GM21390 (cell line): Measurements from ENCODE around the gene AADACL2.

ENCODE experiments used
- ATAC-seq: cut with Tn5 transposase; IDR thresholded peaks from one replicate; pipeline ENCODE4 v1.9.1; 2021; ENCODE audit not compliant: unreplicated experiment

The AADACL2 gene

GRCh38 chr3:151798466-151798865 is 64.7 kb downstream of the AADACL2 start:
- ATAC-seq = no peak

- ATAC-seq = no peak
Measured at GRCh38 chr3:151800431-151800830, 66.7 kb downstream of the AADACL2 start.

DNA sequence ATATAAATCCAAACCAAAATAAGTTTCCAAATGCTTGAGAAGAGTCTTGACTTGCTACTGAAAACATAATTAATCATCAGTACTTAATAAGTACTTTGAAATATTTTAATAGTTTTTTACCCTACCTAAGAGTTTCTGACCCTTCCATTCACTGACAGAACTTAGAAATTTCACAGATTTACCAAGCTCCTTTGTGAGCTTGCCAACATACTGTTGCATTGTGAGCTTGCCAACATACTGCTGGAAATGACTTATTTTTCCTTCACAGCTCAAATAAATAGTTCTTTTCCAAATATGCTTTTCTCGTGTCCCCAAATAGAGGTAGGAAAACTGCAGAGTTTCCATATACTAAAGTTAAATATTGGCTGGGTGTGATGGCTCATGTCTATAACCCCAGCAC is 70.5 kb downstream of the AADACL2 start:
- no peak for ATAC-seq

DNA sequence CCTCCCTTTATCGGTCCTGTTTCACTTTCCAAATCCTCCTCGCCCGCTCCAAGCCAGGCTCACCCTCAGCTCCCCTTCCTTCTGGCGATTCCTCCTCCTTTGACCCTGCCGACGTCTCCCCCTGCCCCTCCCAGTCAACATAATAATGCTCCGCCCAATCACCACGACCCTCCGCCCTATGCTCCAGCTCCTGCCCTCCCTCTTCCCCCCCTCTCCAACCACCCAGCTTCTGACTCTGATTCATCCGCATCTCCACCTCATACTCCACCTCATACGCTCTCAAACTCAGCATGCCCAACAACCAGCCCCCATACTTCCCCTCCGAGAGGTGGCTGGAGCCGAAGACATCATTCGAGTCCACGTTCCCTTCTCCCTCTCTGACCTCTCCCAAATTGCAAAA is 73.1 kb downstream of the AADACL2 start:
- ATAC-seq = no peak
